D341Med (cell line): ENCODE results near the gene FDXACB1.

Experiments used
- DNase-seq: peaks from one replicate; pipeline ENCODE4 v3.0.0; 2012; ENCODE audit warnings: low spot score

Gene FDXACB1

GRCh38 chr11:111878849-111879636, at the start of gene FDXACB1, which contains the start of gene CFAP68:
Gene FDXACB1 (minus strand): TSS chr11:111879165. CDS start chr11:111879132, 33 bp downstream.
Gene CFAP68 (plus strand): TSS chr11:111879541. CDS start chr11:111879561, 20 bp downstream.
- DNase-seq = peak; percentile 94

GRCh38 chr11:111926505-111927391, 47.8 kb upstream of the FDXACB1 start:
- DNase-seq = peak; percentile 97

- DNase-seq = no peak
Measured at GRCh38 chr11:111925953-111926352, 47.0 kb upstream of the FDXACB1 start.

- DNase-seq = no peak
Measured at GRCh38 chr11:111923951-111924350, 45.0 kb upstream of the FDXACB1 start.

- DNase-seq = no peak
Measured at GRCh38 chr11:111923351-111923788, 44.4 kb upstream of the FDXACB1 start.

- no peak for DNase-seq
Measured at GRCh38 chr11:111922803-111923202, 43.8 kb upstream of the FDXACB1 start.

GRCh38 chr11:111921541-111922230, 42.7 kb upstream of the FDXACB1 start:
- no peak for DNase-seq

- DNase-seq = no peak
Measured at GRCh38 chr11:111920908-111921307, 41.9 kb upstream of the FDXACB1 start.

- DNase-seq = no peak
Measured at GRCh38 chr11:111918390-111919256, 39.7 kb upstream of the FDXACB1 start, which contains the start of gene C11orf52. Gene C11orf52 (plus strand): TSS chr11:111918913. CDS start chr11:111918973, 60 bp downstream.

GRCh38 chr11:111917788-111918187, 38.8 kb upstream of the FDXACB1 start:
- no peak for DNase-seq

GRCh38 chr11:111917312-111917711, 38.3 kb upstream of the FDXACB1 start:
- DNase-seq = no peak

GRCh38 chr11:111916768-111917167, 37.8 kb upstream of the FDXACB1 start:
- no peak for DNase-seq

GRCh38 chr11:111913997-111914396, 35.0 kb upstream of the FDXACB1 start:
- DNase-seq = no peak

- DNase-seq = no peak
Measured at GRCh38 chr11:111913031-111913861, 34.3 kb upstream of the FDXACB1 start.

GRCh38 chr11:111912535-111912934, 33.6 kb upstream of the FDXACB1 start, which contains the start of gene HSPB2:
Gene HSPB2 (plus strand): TSS chr11:111912734. CDS start chr11:111912830, 96 bp downstream.
- DNase-seq = no peak

GRCh38 chr11:111911563-111912401, 32.8 kb upstream of the FDXACB1 start, which contains the start of gene CRYAB:
Gene CRYAB (minus strand): TSS chr11:111911770. CDS start chr11:111911724, 46 bp downstream.
- DNase-seq = no peak

GRCh38 chr11:111910676-111911562, 32.0 kb upstream of the FDXACB1 start:
- no peak for DNase-seq

- DNase-seq = no peak
Measured at GRCh38 chr11:111909378-111909777, 30.4 kb upstream of the FDXACB1 start.
